HG02981 (cell line): ENCODE data around the gene RRBP1.

ENCODE experiments used
- ATAC-seq: cut with Tn5 transposase; IDR thresholded peaks from one replicate; pipeline ENCODE4 v1.9.1; 2021; ENCODE audit warnings: mild to moderate bottlenecking, moderate library complexity; ENCODE audit not compliant: unreplicated experiment

RRBP1 gene

DNA sequence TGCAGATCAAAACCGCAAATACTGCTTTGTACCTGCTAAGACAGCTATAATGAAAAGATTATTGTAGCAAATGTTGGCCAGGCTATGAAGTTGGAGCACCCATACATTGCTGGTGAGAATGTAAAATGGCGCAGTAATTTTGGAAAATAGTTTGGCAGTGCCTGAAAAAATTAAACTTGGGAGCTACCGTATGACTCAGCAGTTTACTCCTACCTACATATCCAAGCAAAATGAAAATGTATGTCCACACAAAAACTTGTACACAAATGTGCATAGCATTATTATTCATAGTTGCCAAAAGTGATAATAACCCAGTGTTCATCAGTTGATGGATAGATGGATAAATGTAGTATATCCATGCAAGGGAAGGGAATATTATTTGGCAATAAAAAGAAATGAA lies 98.9 kb downstream of the RRBP1 start:
- no peak for ATAC-seq

DNA sequence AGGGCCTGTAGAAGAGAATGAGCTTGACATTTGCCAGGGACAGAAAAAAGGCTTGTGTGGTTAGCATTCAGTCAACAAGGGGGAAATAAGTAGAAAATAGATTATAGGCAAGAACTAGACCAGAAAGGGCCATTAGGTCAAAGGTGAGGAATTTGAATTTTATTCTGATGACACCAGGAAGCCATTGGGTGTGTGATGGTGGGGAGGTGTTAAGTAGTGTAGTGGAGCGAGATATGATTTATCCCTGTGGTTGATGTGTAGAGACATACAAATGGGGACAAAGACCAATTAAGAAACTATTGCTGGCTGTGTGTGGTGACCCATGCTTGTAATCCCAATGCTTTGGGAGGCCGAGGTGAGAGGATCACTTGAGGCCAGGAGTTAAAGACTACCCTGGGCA lies 101.1 kb downstream of the RRBP1 start:
- ATAC-seq: no peak

DNA sequence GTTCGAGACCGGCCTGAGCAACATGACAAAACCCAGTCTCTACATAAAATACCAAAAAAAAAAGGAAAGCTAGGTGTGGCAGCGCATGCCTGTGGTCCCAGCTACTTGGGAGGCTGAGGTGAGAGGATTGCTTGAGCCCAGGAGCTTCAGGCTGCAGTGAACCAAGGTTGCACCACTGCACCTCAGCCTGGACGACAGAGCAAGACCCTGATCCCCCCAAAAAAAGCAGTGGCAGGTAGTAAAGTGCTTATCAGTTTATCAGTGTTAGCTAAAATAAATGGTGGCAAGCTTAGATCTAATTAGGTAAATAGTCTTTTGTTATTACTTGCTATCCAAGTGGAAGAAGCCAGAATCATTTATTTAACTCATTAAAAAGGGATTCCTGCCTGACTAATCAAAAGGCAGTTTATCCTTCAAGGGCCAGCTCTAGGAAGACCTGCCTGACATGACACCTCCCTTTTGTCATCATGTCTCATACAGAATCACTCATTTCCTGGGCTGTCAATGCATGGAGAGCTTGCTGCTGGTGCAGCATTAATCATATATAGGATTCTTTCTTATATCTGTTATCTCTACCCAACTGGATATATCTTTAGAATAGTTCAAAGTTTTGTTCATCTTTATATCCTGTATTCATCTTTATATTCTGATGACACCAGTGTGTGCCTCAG lies 102.5 kb downstream of the RRBP1 start:
- no peak for ATAC-seq

DNA sequence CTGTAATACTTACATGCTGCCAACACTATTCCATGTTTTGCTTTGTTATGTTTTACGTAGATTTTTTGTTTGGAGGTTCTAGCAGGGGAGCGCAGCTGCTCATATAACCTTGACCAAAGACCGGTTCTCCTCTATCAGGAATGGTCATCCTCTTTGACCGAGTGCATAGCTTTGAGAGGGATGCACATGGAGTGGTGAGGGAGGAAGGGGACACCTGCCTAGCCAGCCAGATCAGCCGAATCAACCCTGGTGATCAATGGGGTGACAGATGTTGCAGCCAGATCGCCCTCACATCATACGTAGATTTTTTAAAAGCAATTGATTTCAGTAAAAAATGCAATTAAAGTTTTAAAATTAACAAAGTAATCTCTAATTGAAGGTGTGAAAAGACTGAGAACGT lies 105.8 kb downstream of the RRBP1 start:
- no peak for ATAC-seq

DNA sequence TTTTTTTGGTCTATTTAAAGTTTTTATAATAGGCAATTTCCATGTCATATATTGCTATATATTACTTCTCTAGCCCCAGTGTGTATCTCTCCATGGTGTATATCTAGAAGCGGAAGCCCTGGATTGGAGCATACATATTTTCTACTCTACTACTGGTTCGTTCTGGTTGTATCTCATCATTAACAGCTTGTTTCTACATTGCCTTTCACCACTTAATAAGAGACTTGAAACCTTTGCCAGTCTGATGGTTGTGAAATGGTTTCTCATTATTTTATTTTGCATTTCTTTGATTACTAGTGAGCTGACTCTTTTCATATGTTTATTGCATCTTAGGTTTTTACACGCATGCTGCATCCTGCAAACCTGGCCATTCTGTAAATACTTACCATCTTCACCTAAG lies 108.6 kb downstream of the RRBP1 start:
- ATAC-seq: no peak

DNA sequence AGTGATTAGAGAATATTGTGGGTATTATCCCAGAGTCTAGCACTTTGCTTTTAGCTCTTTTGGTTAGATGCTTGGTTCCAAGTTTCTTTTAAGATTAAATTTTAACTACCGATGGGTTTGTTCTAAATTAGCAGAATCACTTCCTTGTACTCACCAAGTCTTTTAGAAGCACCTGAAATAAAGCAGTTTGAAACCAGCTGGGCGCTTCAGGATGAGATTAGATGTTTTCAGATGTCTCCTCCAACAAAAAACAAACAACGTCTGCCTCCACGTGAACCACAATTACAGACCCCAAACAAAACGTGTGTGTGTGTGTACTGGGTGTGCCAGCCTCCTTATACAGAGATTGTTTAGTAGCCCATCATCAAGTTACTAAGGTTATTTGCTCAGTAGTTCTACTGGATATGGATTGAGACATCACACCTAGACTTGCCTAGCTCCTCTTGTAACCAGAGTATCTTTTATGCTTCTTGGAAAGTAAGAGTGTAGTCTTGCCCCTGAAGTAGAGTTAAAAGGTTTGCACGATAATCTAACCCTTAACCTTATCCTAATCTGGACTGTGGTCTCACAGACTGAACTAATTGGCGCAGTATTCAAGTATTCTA lies 109.9 kb downstream of the RRBP1 start:
- ATAC-seq: no peak

DNA sequence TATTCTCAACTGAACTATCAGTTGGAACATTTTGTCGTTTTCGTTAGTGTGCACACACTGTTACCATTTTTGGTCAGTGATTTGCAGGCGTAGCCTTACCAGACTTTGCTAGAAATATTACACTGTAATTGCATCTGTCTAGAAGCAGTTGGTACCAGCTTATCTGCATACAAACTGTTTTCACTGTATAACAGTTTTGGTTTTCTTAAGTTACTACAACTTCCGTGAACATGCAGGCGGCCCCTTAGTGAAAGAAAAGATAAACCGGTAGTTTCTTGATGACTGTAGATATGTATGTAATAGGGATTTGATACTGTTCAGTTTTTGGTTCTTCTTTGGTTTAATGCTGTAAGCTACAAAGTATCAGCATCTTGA lies 110.9 kb downstream of the RRBP1 start:
- ATAC-seq: no peak

DNA sequence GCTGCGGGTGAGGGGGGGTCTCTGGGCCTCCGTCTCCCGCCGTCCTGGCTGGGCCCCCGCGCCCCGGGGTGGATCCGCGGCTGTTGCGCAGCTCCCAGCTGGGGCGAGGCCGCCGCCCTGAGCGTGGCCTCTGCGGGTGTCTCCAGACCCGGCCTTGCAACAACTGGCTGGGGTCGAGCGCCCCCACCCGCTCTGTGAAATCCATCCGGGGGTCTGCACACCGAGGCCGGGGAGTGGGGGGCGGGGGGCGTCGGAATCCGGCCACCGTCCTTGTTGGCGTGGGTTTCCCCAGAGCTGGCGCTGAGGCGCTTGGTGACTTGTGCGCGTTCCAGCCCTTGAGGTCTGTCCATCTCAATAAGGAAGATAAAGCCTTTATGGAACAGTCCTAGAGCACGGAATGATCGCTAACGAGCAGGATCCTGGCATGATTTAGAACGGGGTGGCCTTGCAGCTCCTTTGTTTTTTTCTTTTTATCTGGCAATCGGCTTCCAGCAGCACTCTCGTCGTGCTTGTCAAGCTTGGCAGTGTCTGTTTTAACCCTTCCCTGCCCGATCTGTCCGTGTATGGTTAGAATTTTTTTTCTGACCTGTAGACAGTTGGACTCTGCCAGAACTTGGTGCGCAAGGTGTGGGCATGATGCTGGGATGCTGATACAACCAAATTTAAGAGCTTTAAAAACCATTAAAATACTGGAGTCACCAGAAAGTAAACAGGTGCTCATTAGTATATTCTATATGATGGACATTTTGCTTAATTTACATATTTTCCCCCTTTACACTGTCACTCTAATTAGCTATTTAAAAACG lies 111.5 kb downstream of the RRBP1 start:
- ATAC-seq: peak; percentile 39

DNA sequence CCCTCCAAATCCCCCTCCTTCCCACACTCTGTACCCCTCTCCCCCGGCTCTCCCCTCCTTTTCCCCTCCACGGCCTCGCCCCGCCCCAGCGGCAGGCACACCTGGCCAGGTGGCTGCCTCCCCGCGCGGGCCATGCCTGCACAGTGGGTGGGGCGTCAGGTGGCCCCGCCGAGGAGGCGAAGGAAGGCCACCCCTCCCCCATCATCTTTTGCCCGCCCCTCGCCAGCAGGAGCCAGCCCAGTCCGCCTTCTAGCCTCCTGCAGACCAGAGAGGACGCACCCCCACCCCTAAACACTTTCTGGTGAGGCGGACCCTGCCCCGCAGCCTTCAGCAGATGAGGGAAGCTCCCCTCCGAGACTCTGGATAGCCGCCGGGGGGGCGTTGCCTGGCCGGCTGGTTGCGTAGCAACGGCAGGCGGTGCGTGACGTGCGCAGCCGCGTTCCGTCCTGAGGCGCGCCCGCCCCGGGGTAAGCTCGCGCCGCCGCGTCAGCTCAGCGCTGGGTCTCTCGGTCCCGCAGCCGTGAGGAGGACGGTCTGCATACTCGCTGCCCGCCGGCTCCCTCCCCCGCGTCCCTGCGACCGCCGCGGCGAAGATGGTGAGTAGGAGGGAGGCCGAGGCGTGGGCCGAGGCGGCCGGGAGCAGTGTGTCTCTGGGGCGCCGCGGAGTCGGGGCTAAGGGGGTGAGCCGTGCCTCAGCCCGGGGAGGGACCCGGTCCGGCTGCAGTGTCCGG lies 112.3 kb downstream of the RRBP1 start, which contains the start of gene DSTN:
TSS of gene DSTN (plus strand) at position 460 of the 731 bp plus-strand sequence. CDS start at position 594, 134 bp downstream.
- ATAC-seq: peak; percentile 90

DNA sequence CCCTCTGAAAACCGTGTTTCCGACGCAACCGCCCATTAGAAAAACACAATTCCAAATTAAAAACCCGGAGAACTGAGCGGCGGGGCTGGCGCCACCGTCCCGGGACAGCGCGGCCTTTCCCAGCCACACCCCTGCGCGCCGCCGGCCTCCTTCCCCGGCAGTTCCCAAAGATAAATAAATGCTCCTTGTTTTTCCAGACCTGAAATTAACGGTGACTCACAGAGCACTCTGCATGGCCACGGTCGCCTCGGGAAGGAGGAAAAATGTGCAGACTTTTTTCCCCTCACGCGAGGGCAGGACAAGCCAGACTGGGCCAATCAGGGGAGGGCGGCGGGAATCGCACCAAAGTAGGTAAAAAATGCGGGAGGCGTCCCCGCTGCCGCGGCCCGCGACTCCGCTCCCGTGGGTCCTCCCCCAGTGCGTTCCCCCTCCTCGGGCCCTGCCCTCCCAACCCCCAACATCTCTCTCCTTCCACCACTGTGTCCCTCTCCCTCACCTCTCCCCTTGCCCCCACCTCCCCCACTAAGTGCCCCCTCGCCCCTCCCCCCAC lies 113.0 kb downstream of the RRBP1 start:
- ATAC-seq: no peak

DNA sequence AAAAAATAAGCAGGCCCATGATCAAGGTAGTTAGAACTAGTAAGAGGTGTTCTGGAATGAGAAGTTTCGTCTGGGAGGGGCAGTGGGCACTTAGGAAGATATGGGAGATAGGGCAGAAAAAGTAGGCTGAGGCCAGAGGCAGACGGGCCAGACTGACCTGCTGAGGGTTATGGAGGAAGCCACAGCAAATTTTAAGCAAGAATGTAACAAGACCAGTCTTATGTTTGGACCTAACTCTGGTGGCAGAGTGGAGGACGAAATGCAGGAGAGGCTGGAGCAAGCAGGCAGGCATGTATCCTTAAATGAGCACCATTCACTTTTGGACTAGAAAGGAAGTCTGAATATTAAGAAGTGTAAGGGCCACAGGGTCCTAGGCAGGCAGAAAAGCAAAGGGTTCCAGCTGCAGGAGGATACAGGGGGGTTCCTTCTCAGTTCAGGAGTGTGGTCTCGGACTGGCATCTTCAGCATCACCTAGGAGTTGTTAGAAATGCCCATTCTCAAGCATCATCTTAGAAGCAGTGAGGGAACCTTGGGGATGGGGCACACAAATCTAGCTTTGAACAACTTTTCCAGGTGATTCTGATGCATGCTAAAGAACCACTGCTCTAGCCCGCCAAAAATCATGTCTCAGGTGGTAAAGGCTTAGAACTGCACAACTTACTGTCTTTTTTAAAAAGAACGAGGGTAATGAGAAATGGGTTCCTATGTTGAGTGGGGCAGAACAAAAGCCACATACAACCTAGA lies 113.8 kb downstream of the RRBP1 start:
- ATAC-seq: no peak

DNA sequence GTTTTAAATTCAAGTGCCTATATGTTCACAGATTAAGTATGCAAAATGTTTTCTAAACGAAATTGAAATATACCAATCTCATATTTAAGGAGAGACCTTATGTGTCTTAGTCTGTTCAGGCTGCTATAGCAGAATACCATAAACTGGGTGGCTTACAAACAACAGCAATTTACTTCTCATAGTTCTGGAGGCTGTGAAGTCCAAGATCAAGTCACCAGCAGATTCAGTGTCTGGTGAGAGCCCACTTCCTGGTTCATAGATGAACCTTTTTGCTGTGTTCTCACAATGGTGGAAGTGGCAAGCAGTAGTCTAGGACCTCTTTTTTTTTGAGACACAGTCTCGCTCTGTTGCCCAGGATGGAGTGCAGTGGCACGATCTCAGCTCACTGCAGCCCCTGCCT lies 115.7 kb downstream of the RRBP1 start:
- ATAC-seq: no peak

DNA sequence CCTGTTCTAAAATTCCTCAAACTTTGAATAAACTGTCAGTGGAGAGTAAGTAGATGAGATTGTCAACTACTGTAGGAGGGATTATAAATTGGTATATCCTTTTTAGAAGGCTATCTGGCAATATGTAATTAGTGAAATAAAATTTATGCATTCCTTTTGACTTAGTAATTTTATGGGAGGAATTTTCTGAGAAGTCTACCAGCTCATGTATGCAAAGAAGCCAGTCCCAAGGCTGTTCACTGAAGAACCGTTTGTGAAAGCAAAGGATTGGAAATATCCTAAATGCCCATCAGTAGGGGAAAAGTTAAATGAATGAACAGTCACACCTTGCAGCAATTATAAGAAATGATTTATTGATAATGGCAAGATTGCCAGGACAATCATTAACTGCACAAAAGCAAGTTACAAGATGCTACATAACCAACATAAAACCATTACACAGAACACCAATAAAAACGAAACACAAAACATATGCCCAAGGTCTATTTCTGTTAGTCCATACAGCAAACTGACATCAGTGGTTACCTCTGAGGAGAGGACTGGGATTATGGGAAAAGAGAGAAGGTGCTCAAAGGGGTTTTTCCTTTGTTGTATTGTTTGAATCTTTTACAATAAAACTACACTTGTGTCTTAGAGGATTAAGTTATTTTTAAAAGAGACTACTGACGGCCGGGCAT lies 116.7 kb downstream of the RRBP1 start:
- no peak for ATAC-seq
